Gastroesophageal sphincter (tissue), 4 donors: Measurements from ENCODE around the gene JAK2. TPM values are rescaled to one million over a fixed set of nuclear protein-coding genes. Genes with fewer than 3 reads are reported as not detected.
"Not testable (repeated sequence)": the region's sequence is repeated elsewhere in the genome, so short reads cannot be mapped to it uniquely, and the experiment has no call there.

ENCODE experiments used
- ATAC-seq: fragments of 150-250 bp; one replicate; pipeline ENCODE4 v1.9.1; 2016; ENCODE audit warnings: mild to moderate bottlenecking, moderate library complexity
- H3K27ac ChIP-seq, 4 donors: fragments of 200-600 bp; sonication (generic) in 3 of 4; 1 replicate in 3 of 4; 2 replicates in 1 of 4; pipeline ENCODE4 v1.5.1; 2016 to 2019
- H3K27me3 ChIP-seq: fragments of 200-600 bp; sonication (generic); one replicate; pipeline ENCODE4 v1.5.1; 2019
- H3K36me3 ChIP-seq, 2 donors: fragments of 200-600 bp; sonication (generic); one replicate each; pipeline ENCODE4 v1.5.1; 2019; ENCODE audit warnings: control low read depth in 1 of 2
- H3K4me1 ChIP-seq, 3 donors: fragments of 200-600 bp; sonication (generic); 1 replicate in 2 of 3; 2 replicates in 1 of 3; pipeline ENCODE4 v1.5.1; 2016 to 2019; ENCODE audit warnings: control low read depth in 2 of 3
- H3K4me3 ChIP-seq, 2 donors: fragments of 200-600 bp; sonication (generic); one replicate each; pipeline ENCODE4 v1.5.1; 2019; ENCODE audit warnings: mild to moderate bottlenecking in 1 of 2, moderate library complexity in 1 of 2
- H3K9me3 ChIP-seq, 3 donors: fragments of 200-600 bp; sonication (generic); one replicate each; pipeline ENCODE4 v1.5.1; 2017 to 2019; ENCODE audit warnings: control low read depth in 2 of 3
- CTCF ChIP-seq, 4 experiments: fragments of 200-600 bp in 2 of 4; fragments of 450-650 bp in 2 of 4; sonication (generic) in 1 of 4; IDR thresholded peaks; one replicate each; pipeline ENCODE4 v1.5.1; 2017 to 2019; ENCODE audit warnings: antibody characterized with exemption in 4 of 4, mild to moderate bottlenecking in 2 of 4, moderate library complexity in 2 of 4
- EP300 ChIP-seq: sonication (generic); formaldehyde crosslinking; IDR thresholded peaks from one replicate; pipeline ENCODE4 v1.6.1; 2017; ENCODE audit warnings: antibody characterized with exemption, mild to moderate bottlenecking
- POLR2A ChIP-seq, 2 donors: fragments of 450-650 bp; IDR thresholded peaks; one replicate each; pipeline ENCODE4 v1.6.1; 2017; ENCODE audit warnings: antibody characterized with exemption in 2 of 2, mild to moderate bottlenecking in 2 of 2, moderate library complexity in 1 of 2
- POLR2AphosphoS5 ChIP-seq: sonication (generic); formaldehyde crosslinking; IDR thresholded peaks from one replicate; pipeline ENCODE4 v1.6.1; 2017; ENCODE audit warnings: antibody characterized with exemption
- WGBS, 2 donors: methylation state at CpG; one replicate each; pipeline ENCODE4 v1.1.5; 2018; ENCODE audit warnings: low coverage in 1 of 2; 5-methylcytosine and 5-hydroxymethylcytosine counted together
- total RNA-seq, 4 donors: library from RNA; depleted of rRNA; stranded (reverse); fragments of >200 nt; gene quantifications; one replicate each; pipeline ENCODE4 v1.1.0, GENCODE V29; 2016

The JAK2 gene
- total RNA-seq, 4 donors from 2014 or later, result 29.9 to 45.5 (median 35.8) TPM

- peaks cover 8 to 56% of the 10 kb centered on the region in 2 donors for H3K36me3 ChIP-seq
- H3K4me3 ChIP-seq, result no peak overlapping the region
- H3K27me3 ChIP-seq, result no peaks in the 10 kb centered on the region
- H3K9me3 ChIP-seq, result peaks cover 0 to 11% (median 0%) of the 10 kb centered on the region in 3 donors
- TF ChIP-seq POLR2AphosphoS5, result no peak
- TF ChIP-seq POLR2A (IDR thresholded peaks at IDR 0.05), result no peak
- TF ChIP-seq CTCF (IDR thresholded peaks at IDR 0.05), result no peak
- no peak for TF ChIP-seq EP300
- 100% methylated on average over 3 of the region's 3 CpGs; no CpG with 5 or more reads in 1 of the 2 donors for WGBS, 2 donors
- no peak for ATAC-seq
- peaks cover 0 to 4% (median 0%) of the 10 kb centered on the region in 3 donors for H3K4me1 ChIP-seq
- no peak overlapping the region for H3K27ac ChIP-seq
Observed at GRCh38 chr9:5025416-5025815, 40.3 kb downstream of the JAK2 start.

GRCh38 chr9:5031941-5032340 lies 46.9 kb downstream of the JAK2 start:
- ATAC-seq, H3K4me1 ChIP-seq, H3K27me3 ChIP-seq, H3K27ac ChIP-seq, H3K9me3 ChIP-seq, H3K4me3 ChIP-seq: not testable (repeated sequence)
- WGBS, 2 donors, result 98 to 100% methylated on average over 2 to 7 of the region's 19 CpGs
- H3K36me3 ChIP-seq, result peaks cover 4 to 34% of the 10 kb centered on the region in 2 donors

GRCh38 chr9:5040730-5041389 lies 55.8 kb downstream of the JAK2 start:
- ATAC-seq, result no peak
- TF ChIP-seq CTCF (IDR thresholded peaks at IDR 0.05) (no peak), EP300 (no peak), POLR2A (IDR thresholded peaks at IDR 0.05) (no peak), POLR2AphosphoS5 (no peak)
- Histone ChIP-seq H3K9me3 (peaks cover 0 to 14% (median 0%) of the 10 kb centered on the region in 3 donors), H3K27me3 (no peaks in the 10 kb centered on the region), H3K4me3 (no peak overlapping the region), H3K36me3 (peaks cover 0 to 37% of the 10 kb centered on the region in 2 donors), H3K27ac (no peak overlapping the region), H3K4me1 (peaks cover 0 to 11% (median 0%) of the 10 kb centered on the region in 3 donors)
- 92% methylated on average over 20 of the region's 47 CpGs; no CpG with 5 or more reads in 1 of the 2 donors for WGBS, 2 donors

GRCh38 chr9:5041390-5042115 lies 56.5 kb downstream of the JAK2 start:
- no peak for ATAC-seq
- H3K27ac ChIP-seq, result no peak overlapping the region
- TF ChIP-seq POLR2AphosphoS5 (no peak), EP300 (no peak), CTCF (IDR thresholded peaks at IDR 0.05) (no peak), POLR2A (IDR thresholded peaks at IDR 0.05) (no peak)
- H3K4me3 ChIP-seq, result no peak overlapping the region
- WGBS, 2 donors, result 97 to 100% methylated on average over 7 to 10 of the region's 48 CpGs
- peaks cover 0 to 11% (median 0%) of the 10 kb centered on the region in 3 donors for H3K4me1 ChIP-seq
- no peaks in the 10 kb centered on the region for H3K27me3 ChIP-seq
- H3K9me3 ChIP-seq, result peaks cover 0 to 14% (median 0%) of the 10 kb centered on the region in 3 donors
- peaks cover 0 to 38% of the 10 kb centered on the region in 2 donors for H3K36me3 ChIP-seq

GRCh38 chr9:5042661-5043178 lies 57.6 kb downstream of the JAK2 start:
- no peak for ATAC-seq
- H3K9me3 ChIP-seq, result peaks cover 0 to 14% (median 0%) of the 10 kb centered on the region in 3 donors

More at GRCh38 chr9:5042661-5043178, 57.6 kb downstream of the JAK2 start:
- WGBS, 2 donors, result 50% methylated on average over 2 of the region's 30 CpGs; no CpG with 5 or more reads in 1 of the 2 donors
- H3K27me3 ChIP-seq, result no peaks in the 10 kb centered on the region
- no peak overlapping the region for H3K27ac ChIP-seq
- H3K4me3 ChIP-seq, result no peak overlapping the region
- TF ChIP-seq POLR2AphosphoS5 (no peak), POLR2A (IDR thresholded peaks at IDR 0.05) (no peak), EP300 (no peak), CTCF (IDR thresholded peaks at IDR 0.05) (no peak)
- peaks cover 0 to 43% of the 10 kb centered on the region in 2 donors for H3K36me3 ChIP-seq
- H3K4me1 ChIP-seq, result peaks cover 0 to 11% (median 0%) of the 10 kb centered on the region in 3 donors
